Tibial artery (tissue), 4 donors: Measurements from ENCODE around the gene IL1RAP.

Experiments used
- DNase-seq, 2 donors: peaks; one replicate each; pipeline ENCODE4 v3.0.0-alpha.2; 2019
- H3K27ac ChIP-seq, 2 donors: fragments of 200-600 bp; sonication (generic) in 1 of 2; 1 replicate in 1 of 2; 2 replicates in 1 of 2; pipeline ENCODE4 v1.5.1; 2018 to 2019; ENCODE audit warnings: mild to moderate bottlenecking in 1 of 2
- H3K27me3 ChIP-seq, 2 donors: fragments of 200-600 bp; sonication (generic) in 1 of 2; one replicate each; pipeline versions ENCODE4 v1.5.1 to v1.6.0; 2016 to 2019
- H3K36me3 ChIP-seq, 3 donors: fragments of 200-600 bp; sonication (generic) in 2 of 3; one replicate each; pipeline ENCODE4 v1.5.1; 2016 to 2019; ENCODE audit warnings: mild to moderate bottlenecking in 2 of 3
- H3K4me1 ChIP-seq, 4 donors: fragments of 200-600 bp; sonication (generic) in 2 of 4; 1 replicate in 3 of 4; 2 replicates in 1 of 4; pipeline ENCODE4 v1.5.1; 2016 to 2019
- H3K4me3 ChIP-seq, 2 donors: fragments of 200-600 bp; sonication (generic) in 1 of 2; 1 replicate in 1 of 2; 2 replicates in 1 of 2; pipeline ENCODE4 v1.5.1; 2018 to 2019; ENCODE audit warnings: mild to moderate bottlenecking in 2 of 2
- H3K9me3 ChIP-seq, 3 donors: fragments of 200-600 bp; sonication (generic) in 1 of 3; one replicate each; pipeline ENCODE4 v1.5.1; 2016 to 2019
- intact Hi-C: fragments of 100-400 bp; cut with DNase I; formaldehyde crosslinking; loops from one replicate; pipeline ENCODE4 v1.15.0; 2023; ENCODE audit warnings: low total_unique reads
- TF ChIP-seq, protein P1 (sequence below), 2 experiments: fragments of 200-600 bp in 1 of 2; fragments of 450-650 bp in 1 of 2; IDR thresholded peaks; one replicate each; pipeline ENCODE4 v1.5.1; 2017 to 2019; ENCODE audit warnings: antibody characterized with exemption in 2 of 2, mild to moderate bottlenecking in 1 of 2, moderate library complexity in 1 of 2

IL1RAP gene

DNA sequence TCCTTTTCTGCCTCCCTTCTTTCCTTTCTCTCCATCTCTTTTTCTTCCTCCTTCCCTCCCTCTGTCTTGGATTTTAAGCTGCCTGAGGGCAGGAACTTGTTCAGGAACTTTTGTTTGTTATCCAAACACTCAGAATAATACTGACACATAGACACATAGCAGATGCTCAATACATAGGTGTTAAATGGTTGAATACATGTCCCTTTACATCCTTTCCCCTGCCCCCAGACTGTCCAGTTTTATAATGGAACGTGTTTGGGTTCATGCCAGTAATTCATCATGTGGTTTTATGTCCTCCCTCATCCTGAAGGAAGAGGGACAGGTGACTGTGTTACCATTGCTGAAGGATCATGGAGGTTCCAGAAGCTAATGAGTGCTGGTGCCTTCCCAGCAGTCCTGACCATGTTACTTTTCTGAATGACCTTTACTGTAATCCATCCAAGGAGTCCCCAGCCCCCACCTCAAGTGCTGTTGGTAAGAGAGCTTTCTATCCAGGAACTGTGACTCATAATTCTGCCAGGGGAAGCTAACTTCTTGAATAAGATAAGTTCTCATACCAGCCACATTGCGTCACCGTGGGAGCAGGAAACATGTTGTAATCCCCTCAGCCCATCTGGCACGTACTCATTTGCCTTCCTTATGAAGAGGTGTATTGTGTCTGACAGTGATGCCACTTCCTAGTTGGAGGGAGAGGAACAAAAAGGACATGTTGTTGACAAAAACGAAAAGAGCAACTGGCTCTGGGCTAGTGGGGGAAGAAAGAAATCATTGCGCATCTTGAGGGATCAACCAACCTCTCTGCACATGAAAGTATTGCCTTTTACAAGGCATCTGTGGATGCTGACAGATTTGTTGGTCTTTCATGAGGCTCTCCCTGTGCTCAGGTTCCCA lies 52.4 kb downstream of the IL1RAP start:
- H3K36me3 ChIP-seq: no peaks in the 10 kb centered on the region
- H3K4me1 ChIP-seq: peaks cover 0 to 13% (median 4%) of the 10 kb centered on the region in 4 donors
- no peaks in the 10 kb centered on the region for H3K9me3 ChIP-seq
- TF ChIP-seq, protein P1, sequence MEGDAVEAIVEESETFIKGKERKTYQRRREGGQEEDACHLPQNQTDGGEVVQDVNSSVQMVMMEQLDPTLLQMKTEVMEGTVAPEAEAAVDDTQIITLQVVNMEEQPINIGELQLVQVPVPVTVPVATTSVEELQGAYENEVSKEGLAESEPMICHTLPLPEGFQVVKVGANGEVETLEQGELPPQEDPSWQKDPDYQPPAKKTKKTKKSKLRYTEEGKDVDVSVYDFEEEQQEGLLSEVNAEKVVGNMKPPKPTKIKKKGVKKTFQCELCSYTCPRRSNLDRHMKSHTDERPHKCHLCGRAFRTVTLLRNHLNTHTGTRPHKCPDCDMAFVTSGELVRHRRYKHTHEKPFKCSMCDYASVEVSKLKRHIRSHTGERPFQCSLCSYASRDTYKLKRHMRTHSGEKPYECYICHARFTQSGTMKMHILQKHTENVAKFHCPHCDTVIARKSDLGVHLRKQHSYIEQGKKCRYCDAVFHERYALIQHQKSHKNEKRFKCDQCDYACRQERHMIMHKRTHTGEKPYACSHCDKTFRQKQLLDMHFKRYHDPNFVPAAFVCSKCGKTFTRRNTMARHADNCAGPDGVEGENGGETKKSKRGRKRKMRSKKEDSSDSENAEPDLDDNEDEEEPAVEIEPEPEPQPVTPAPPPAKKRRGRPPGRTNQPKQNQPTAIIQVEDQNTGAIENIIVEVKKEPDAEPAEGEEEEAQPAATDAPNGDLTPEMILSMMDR (IDR thresholded peaks at IDR 0.05): no peak
- intact Hi-C loops: no loop called here
- H3K27me3 ChIP-seq: no peaks in the 10 kb centered on the region
- H3K27ac ChIP-seq: no peak overlapping the region
- no peak overlapping the region for H3K4me3 ChIP-seq
- DNase-seq: peak; percentile 88 to 89

DNA sequence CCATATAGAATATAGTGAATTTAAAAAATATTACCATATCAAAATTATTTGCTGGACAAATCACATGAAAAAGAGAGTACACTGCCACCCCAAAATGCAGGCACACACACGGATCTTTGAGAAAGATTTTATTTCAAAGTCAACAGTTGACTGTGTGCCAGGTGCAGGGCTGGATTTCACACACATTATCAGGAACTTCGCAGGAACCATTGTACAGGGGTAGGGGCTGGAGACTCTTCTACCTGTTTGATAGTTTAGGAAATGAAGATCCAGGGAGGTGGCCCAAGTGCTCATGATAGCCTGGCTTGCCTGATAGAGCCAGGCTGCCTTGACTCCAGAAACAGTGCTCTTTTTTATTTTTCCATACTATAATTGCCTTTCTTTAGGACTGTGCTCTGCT lies 54.2 kb downstream of the IL1RAP start:
- H3K4me1 ChIP-seq: peaks cover 0 to 13% (median 4%) of the 10 kb centered on the region in 4 donors
- no peaks in the 10 kb centered on the region for H3K27me3 ChIP-seq
- intact Hi-C loops: no loop called here
- H3K4me3 ChIP-seq: no peak overlapping the region
- no peak overlapping the region for H3K27ac ChIP-seq
- no peaks in the 10 kb centered on the region for H3K36me3 ChIP-seq
- no peaks in the 10 kb centered on the region for H3K9me3 ChIP-seq
- TF ChIP-seq, protein P1 (IDR thresholded peaks at IDR 0.05): no peak
- DNase-seq: no peak

DNA sequence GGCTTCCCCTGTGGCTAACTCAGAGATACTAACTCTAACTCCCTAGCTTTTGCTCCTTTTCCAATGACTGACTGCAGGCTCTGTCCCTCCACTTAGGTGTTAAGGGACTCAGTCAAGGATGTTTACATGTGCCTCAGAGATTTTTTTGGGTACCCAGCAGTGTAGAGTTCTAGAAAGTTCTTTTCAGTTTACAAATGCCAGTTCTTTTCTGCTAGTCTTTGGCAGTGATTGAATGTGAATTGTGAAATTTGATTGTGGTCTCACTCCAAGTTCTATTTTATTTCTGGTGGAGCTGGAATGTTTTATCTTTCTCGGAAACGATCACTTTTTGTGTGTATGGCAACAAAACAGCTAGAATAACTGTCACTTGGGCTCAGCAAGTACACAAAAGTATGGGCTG lies 60.6 kb downstream of the IL1RAP start:
- Histone ChIP-seq H3K9me3 (no peaks in the 10 kb centered on the region), H3K27ac (no peak overlapping the region), H3K4me1 (peaks cover 0 to 17% (median 0%) of the 10 kb centered on the region in 4 donors), H3K27me3 (no peaks in the 10 kb centered on the region), H3K36me3 (no peaks in the 10 kb centered on the region), H3K4me3 (no peak overlapping the region)
- TF ChIP-seq, protein P1 (IDR thresholded peaks at IDR 0.05): no peak
- intact Hi-C loops: no loop called here
- no peak for DNase-seq

DNA sequence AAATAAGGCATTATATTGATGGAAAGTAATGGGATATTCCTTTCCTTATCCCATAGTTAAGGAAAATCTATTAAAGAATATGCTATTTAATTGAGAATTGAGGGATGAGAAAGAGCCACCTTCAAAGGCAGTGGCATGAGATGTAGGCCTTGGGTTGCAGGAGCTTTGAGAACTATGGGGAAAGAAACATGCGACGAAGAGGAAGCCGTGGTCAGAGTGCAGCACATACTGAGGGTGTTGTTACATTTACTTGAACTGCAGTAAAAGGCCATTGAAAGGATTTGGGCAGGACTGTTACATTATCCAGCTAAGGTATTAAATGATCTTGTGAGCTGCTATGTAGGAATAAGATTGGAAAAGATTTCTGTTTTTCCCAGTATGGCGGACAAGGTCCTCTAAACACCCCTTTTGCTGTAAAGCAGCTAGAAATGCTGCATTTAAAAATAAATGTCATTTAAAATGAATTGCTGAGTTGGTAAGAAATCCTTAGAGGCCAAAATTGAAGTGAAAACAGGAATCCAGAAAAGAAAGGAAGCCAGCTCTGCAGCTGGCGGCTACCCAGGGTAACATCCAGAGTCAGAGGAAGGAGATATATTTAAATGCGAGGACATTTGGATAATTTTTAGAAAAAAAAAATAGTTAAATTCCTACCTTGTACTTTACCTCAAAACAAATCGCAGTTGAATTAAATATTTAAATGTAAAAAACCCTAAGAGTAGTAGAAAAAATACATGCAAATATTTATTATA lies 61.7 kb downstream of the IL1RAP start:
- Histone ChIP-seq H3K36me3 (no peaks in the 10 kb centered on the region), H3K27ac (no peak overlapping the region), H3K9me3 (no peaks in the 10 kb centered on the region), H3K4me1 (peaks cover 0 to 20% (median under 1%) of the 10 kb centered on the region in 4 donors), H3K27me3 (no peaks in the 10 kb centered on the region), H3K4me3 (no peak overlapping the region)
- TF ChIP-seq, protein P1 (IDR thresholded peaks at IDR 0.05): no peak
- intact Hi-C loops: no loop called here
- DNase-seq: peak in 1 of 2 donors; percentile 33

GRCh38 chr3:190577225-190577624 lies 63.3 kb downstream of the IL1RAP start:
- intact Hi-C loops: no loop called here
- TF ChIP-seq, protein P1 (IDR thresholded peaks at IDR 0.05): no peak

More at GRCh38 chr3:190577225-190577624, 63.3 kb downstream of the IL1RAP start:
- Histone ChIP-seq H3K27me3 (no peaks in the 10 kb centered on the region), H3K27ac (no peak overlapping the region), H3K9me3 (no peaks in the 10 kb centered on the region), H3K4me3 (no peak overlapping the region), H3K4me1 (peaks cover 0 to 28% (median 4%) of the 10 kb centered on the region in 4 donors), H3K36me3 (no peaks in the 10 kb centered on the region)
- DNase-seq: no peak
